HCT116 (cell line): Measurements from ENCODE around the gene IFT57. TPM values are rescaled to one million over a fixed set of nuclear protein-coding genes. Genes with fewer than 3 reads are reported as not detected.

Source experiments
- ATAC-seq: fragments of 200-7000 bp; cut with Tn5 transposase; 2 replicates; pipeline ENCODE4 v1.9.1; 2020; ENCODE audit warnings: mild to moderate bottlenecking, moderate library complexity
- BruUV-seq: library from RNA; stranded (reverse); fragments of 400-500 nt; replicated peaks from 2 replicates; lab custom pipeline; 2021; lab: Mats Ljungman, UMichigan
- CTCF ChIA-PET: fragments of 300-600 bp; sonication (Branson Sonifier 250); formaldehyde crosslinking; loops from one replicate; lab custom pipeline; 2021; ENCODE audit warnings: antibody characterized with exemption; lab: Charles Lee
- POLR2A ChIA-PET: fragments of 300-600, 350-600 bp; sonication (Branson Sonifier 250); formaldehyde crosslinking; loops from one replicate; lab custom pipeline; 2021; ENCODE audit warnings: antibody characterized with exemption; lab: Charles Lee
- RAD21 ChIA-PET, 2 experiments: fragments of 300-600 bp; sonication (Branson Sonifier 250); formaldehyde crosslinking; loops; one replicate each; lab custom pipeline; 2023; ENCODE audit warnings: low total read pairs in 2 of 2; ENCODE audit not compliant: uncharacterized antibody in 2 of 2, unreplicated experiment in 2 of 2, low non-redundant PET in 1 of 2; lab: Charles Lee
- DNase-seq: peaks from one replicate; pipeline ENCODE4 v3.0.0-alpha.2; 2010; ENCODE audit warnings: low read depth, low spot score
- H2AFZ ChIP-seq: fragments of 200-600 bp; shearing (Covaris generic), sonication (generic); 2 replicates; pipeline ENCODE4 v1.6.1; 2017; ENCODE audit warnings: low read depth, mixed run types, mixed read lengths, antibody characterized with exemption, low read length; ENCODE audit not compliant: poor library complexity, severe bottlenecking
- H3K27ac ChIP-seq: 2 replicates; pipeline ENCODE4 v1.5.1; 2012; ENCODE audit warnings: low read depth, low read length
- H3K27me3 ChIP-seq: fragments of 200-600 bp; sonication (generic); 2 replicates; pipeline ENCODE4 v1.6.1; 2016; ENCODE audit warnings: mixed run types, low read length, mixed read lengths; ENCODE audit not compliant: insufficient read depth
- H3K36me3 ChIP-seq, 2 experiments: fragments of 200-500 bp in 1 of 2; fragments of 200-600 bp in 1 of 2; sonication (Bioruptor generic) in 1 of 2; sonication (generic) in 1 of 2; 2 replicates each; pipeline versions ENCODE4 v1.5.1 to v1.6.1; 2014 to 2016; ENCODE audit warnings: low read length in 2 of 2, inconsistent platforms in 1 of 2, mixed read lengths in 1 of 2, mixed run types in 1 of 2; ENCODE audit not compliant: insufficient read depth in 2 of 2, control insufficient read depth in 1 of 2
- H3K4me1 ChIP-seq, 2 experiments: fragments of 200-600 bp in 1 of 2; sonication (generic) in 1 of 2; 2 replicates each; pipeline versions ENCODE4 v1.5.1 to v1.6.1; 2012 to 2017; ENCODE audit warnings: low read length in 2 of 2, inconsistent platforms in 1 of 2, mild to moderate bottlenecking in 1 of 2, mixed read lengths in 1 of 2, mixed run types in 1 of 2, moderate library complexity in 1 of 2; ENCODE audit not compliant: insufficient read depth in 2 of 2, control insufficient read depth in 1 of 2
- H3K4me2 ChIP-seq: fragments of 200-600 bp; sonication (generic); 2 replicates; pipeline ENCODE4 v1.6.1; 2017; ENCODE audit warnings: mixed run types, low read length, mixed read lengths
- H3K4me3 ChIP-seq, 2 experiments: fragments of 200-600 bp in 1 of 2; sonication (generic) in 1 of 2; replicated peaks in 1 of 2; 2 replicates each; pipeline ENCODE4 v1.5.1; 2011 to 2016; ENCODE audit warnings: low read length in 2 of 2, control low read depth in 1 of 2, low read depth in 1 of 2, mild to moderate bottlenecking in 1 of 2, mixed read lengths in 1 of 2, mixed run types in 1 of 2
- H3K79me2 ChIP-seq: fragments of 200-600 bp; sonication (generic); 2 replicates; pipeline ENCODE4 v1.6.1; 2017; ENCODE audit warnings: mild to moderate bottlenecking, mixed run types, low read length, moderate library complexity, mixed read lengths; ENCODE audit not compliant: insufficient read depth
- H3K9ac ChIP-seq: fragments of 200-600 bp; sonication (generic); 2 replicates; pipeline ENCODE4 v1.6.1; 2016; ENCODE audit warnings: low read length, mixed read lengths
- H3K9me2 ChIP-seq: fragments of 200-600 bp; sonication (generic), shearing (Covaris generic); 2 replicates; pipeline ENCODE4 v1.6.1; 2017; ENCODE audit warnings: mixed run types, mild to moderate bottlenecking, moderate library complexity; ENCODE audit not compliant: insufficient read depth
- H3K9me3 ChIP-seq, 2 experiments: fragments of 200-500 bp in 1 of 2; fragments of 200-600 bp in 1 of 2; sonication (Bioruptor generic) in 1 of 2; sonication (generic) in 1 of 2; 2 replicates each; pipeline ENCODE4 v1.6.1; 2014 to 2017; ENCODE audit warnings: low read length in 2 of 2, mixed read lengths in 2 of 2, inconsistent platforms in 1 of 2, low read depth in 1 of 2, mild to moderate bottlenecking in 1 of 2, mixed run types in 1 of 2, moderate library complexity in 1 of 2; ENCODE audit not compliant: control insufficient read depth in 1 of 2, insufficient read depth in 1 of 2
- H4K20me1 ChIP-seq: fragments of 200-600 bp; sonication (generic), shearing (Covaris generic); 2 replicates; pipeline ENCODE4 v1.6.1; 2017; ENCODE audit warnings: mixed run types, mild to moderate bottlenecking, moderate library complexity; ENCODE audit not compliant: insufficient read depth
- CBX3 ChIP-seq: IDR thresholded peaks from 2 replicates; pipeline ENCODE4 v1.6.1; 2012; ENCODE audit warnings: low read depth
- CEBPB ChIP-seq: IDR thresholded peaks from 2 replicates; pipeline ENCODE4 v1.6.1; 2012; ENCODE audit warnings: low read depth
- CTCF ChIP-seq, 3 experiments: fragments of 200-600 bp in 1 of 3; sonication (generic) in 1 of 3; IDR thresholded peaks in 2 of 3; conservative IDR thresholded peaks in 1 of 3; 2 replicates each; pipeline ENCODE4 v1.5.1; 2012 to 2017; ENCODE audit warnings: low read depth in 2 of 3, low read length in 2 of 3, antibody characterized with exemption in 1 of 3, borderline replicate concordance in 1 of 3, control low read depth in 1 of 3, mild to moderate bottlenecking in 1 of 3, mixed read lengths in 1 of 3, mixed run types in 1 of 3, moderate library complexity in 1 of 3; ENCODE audit not compliant: insufficient read depth in 1 of 3
- EGR1 ChIP-seq: IDR thresholded peaks from 2 replicates; pipeline ENCODE4 v1.6.1; 2012; ENCODE audit warnings: low read depth
- ELF1 ChIP-seq: IDR thresholded peaks from 2 replicates; pipeline ENCODE4 v1.6.1; 2012; ENCODE audit warnings: low read depth, borderline replicate concordance
- EZH2 ChIP-seq: fragments of 200-600 bp; sonication (generic); IDR thresholded peaks from 2 replicates; pipeline ENCODE4 v1.6.1; 2017; ENCODE audit warnings: antibody characterized with exemption, mixed run types
- EZH2phosphoT487 ChIP-seq: fragments of 200-600 bp; IDR thresholded peaks from 2 replicates; pipeline ENCODE4 v1.6.1; 2018; ENCODE audit warnings: antibody characterized with exemption, borderline replicate concordance
- FOSL1 ChIP-seq: IDR thresholded peaks from 2 replicates; pipeline ENCODE4 v1.6.1; 2012; ENCODE audit warnings: low read depth
- JUND ChIP-seq: IDR thresholded peaks from 2 replicates; pipeline ENCODE4 v1.6.1; 2012
- MAX ChIP-seq: IDR thresholded peaks from 2 replicates; pipeline ENCODE4 v1.6.1; 2012
- POLR2A ChIP-seq: IDR thresholded peaks from 2 replicates; pipeline ENCODE4 v1.7.0; 2011; ENCODE audit warnings: borderline replicate concordance; ENCODE audit not compliant: insufficient read depth, insufficient read length; ENCODE audit errors: extremely low read depth
- RAD21 ChIP-seq: IDR thresholded peaks from 2 replicates; pipeline ENCODE4 v1.6.1; 2012; ENCODE audit warnings: low read depth, mild to moderate bottlenecking
- REST ChIP-seq: IDR thresholded peaks from 2 replicates; pipeline ENCODE4 v1.6.1; 2012; ENCODE audit warnings: low read depth
- SP1 ChIP-seq: IDR thresholded peaks from 2 replicates; pipeline ENCODE4 v1.6.1; 2012; ENCODE audit warnings: low read depth
- SRF ChIP-seq: IDR thresholded peaks from 2 replicates; pipeline ENCODE4 v1.6.1; 2012; ENCODE audit warnings: low read depth
- TCF7L2 ChIP-seq: IDR thresholded peaks from 2 replicates; pipeline ENCODE4 v1.7.0; 2011; ENCODE audit warnings: borderline replicate concordance, inconsistent platforms; ENCODE audit not compliant: insufficient read depth, insufficient read length; ENCODE audit errors: extremely low read depth
- YY1 ChIP-seq: IDR thresholded peaks from 2 replicates; pipeline ENCODE4 v1.6.1; 2011; ENCODE audit warnings: low read length, low read depth, moderate library complexity, mild to moderate bottlenecking; ENCODE audit not compliant: insufficient replicate concordance; ENCODE audit errors: extremely low read depth
- ZFX ChIP-seq: fragments of 450-650 bp; IDR thresholded peaks from 2 replicates; pipeline ENCODE4 v1.6.1; 2017
- ZNF274 ChIP-seq: fragments of 200-500 bp; sonication (Bioruptor generic); IDR thresholded peaks from 2 replicates; pipeline ENCODE4 v1.6.1; 2014; ENCODE audit warnings: mild to moderate bottlenecking, low read depth, low read length, inconsistent platforms
- intact Hi-C: fragments of 100-400 bp; cut with micrococcal nuclease; formaldehyde crosslinking; loops from 2 replicates; pipeline ENCODE4 v1.10.0; 2022
- total RNA-seq: library from RNA; stranded (reverse); gene quantifications from one replicate; pipeline ENCODE4 v1.2.1, GENCODE V29; 2021; ENCODE audit not compliant: unreplicated experiment
- TF ChIP-seq, protein P1 (sequence below): IDR thresholded peaks from 2 replicates; pipeline ENCODE4 v1.6.1; 2012

The IFT57 gene
- total RNA-seq, 1 experiment from 2014 or later, result 38.4 TPM

DNA sequence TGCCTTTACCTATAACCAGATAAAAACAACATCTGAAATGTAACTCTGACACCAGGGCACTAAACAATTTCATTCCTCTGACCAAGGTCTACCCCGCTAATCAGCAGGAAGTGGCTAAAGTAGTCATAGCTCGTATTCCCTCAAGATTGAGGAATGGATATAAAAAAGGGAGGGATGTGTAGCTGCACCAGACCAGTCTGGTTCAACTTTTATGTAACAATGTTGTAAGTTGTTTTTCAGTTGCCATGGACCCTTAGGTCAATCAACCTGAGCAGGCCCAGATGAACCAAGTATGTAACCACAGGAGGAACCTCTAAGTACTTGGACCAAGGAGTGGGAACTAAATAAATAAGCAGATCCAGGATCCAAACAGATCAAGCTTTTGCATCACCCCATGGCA lies 28.4 kb upstream of the IFT57 start:
- no peaks in the 10 kb centered on the region for H3K9me2 ChIP-seq
- H3K36me3 ChIP-seq, result no peaks in the 10 kb centered on the region
- no peak for DNase-seq
- intact Hi-C loops, result no loop called here
- H3K4me3 ChIP-seq, result no peak overlapping the region
- no peaks in the 10 kb centered on the region for H4K20me1 ChIP-seq
- RAD21 ChIA-PET, result no interaction called here
- TF ChIP-seq, protein P1, sequence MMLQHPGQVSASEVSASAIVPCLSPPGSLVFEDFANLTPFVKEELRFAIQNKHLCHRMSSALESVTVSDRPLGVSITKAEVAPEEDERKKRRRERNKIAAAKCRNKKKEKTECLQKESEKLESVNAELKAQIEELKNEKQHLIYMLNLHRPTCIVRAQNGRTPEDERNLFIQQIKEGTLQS, result no peak
- TF ChIP-seq JUND (no peak), SP1 (no peak), CEBPB (no peak), POLR2A (no peak), RAD21 (no peak), CBX3 (no peak), SRF (no peak), ZFX (no peak), EGR1 (no peak), EZH2 (no peak), YY1 (no peak), REST (no peak), MAX (no peak), ZNF274 (no peak), FOSL1 (no peak), CTCF (IDR thresholded peaks at IDR 0.05 in 2 of 3, conservative IDR thresholded peaks at IDR 0.05 in 1 of 3; ENCODE audit: borderline replicate concordance in 1 of 3, insufficient read depth in 1 of 3, low read depth in 2 of 3, low read length in 2 of 3) (no peak), ELF1 (no peak), EZH2phosphoT487 (no peak), TCF7L2 (no peak)
- TF ChIP-seq, all 23 proteins: peak for 0
- Histone ChIP-seq H3K9ac (no peak overlapping the region), H2AFZ (no peak overlapping the region), H3K79me2 (no peaks in the 10 kb centered on the region), H3K9me3 (no peaks in the 10 kb centered on the region), H3K27ac (no peak overlapping the region), H3K4me1 (no peaks in the 10 kb centered on the region), H3K27me3 (no peaks in the 10 kb centered on the region), H3K4me2 (no peak overlapping the region)
- CTCF ChIA-PET, result no interaction called here
- BruUV-seq, result no TSS peak
- no peak for ATAC-seq
- POLR2A ChIA-PET, result no interaction called here
